Ovary (tissue), 9 donors: ENCODE results near the gene ANKRD34C. TPM values are rescaled to one million over a fixed set of nuclear protein-coding genes. Genes with fewer than 3 reads are reported as not detected.
"Not testable (repeated sequence)": the region's sequence is repeated elsewhere in the genome, so short reads cannot be mapped to it uniquely, and the experiment has no call there.

ENCODE experiments used
- DNase-seq, 5 donors: peaks; one replicate each; pipeline ENCODE4 v3.0.0-alpha.2; 2019 to 2020
- H3K27ac ChIP-seq, 2 donors: fragments of 200-600 bp; one replicate each; pipeline versions ENCODE4 v1.5.1 to v1.8.0; 2019 to 2022
- H3K27me3 ChIP-seq: fragments of 200-600 bp; one replicate; pipeline ENCODE4 v1.8.0; 2022
- H3K36me3 ChIP-seq: fragments of 200-600 bp; sonication (generic); one replicate; pipeline ENCODE4 v1.5.1; 2019
- H3K4me1 ChIP-seq: one replicate; pipeline ENCODE4 v1.8.1; 2013; ENCODE audit warnings: mild to moderate bottlenecking, moderate library complexity; ENCODE audit not compliant: insufficient read depth
- H3K4me3 ChIP-seq: fragments of 200-600 bp; sonication (generic); one replicate; pipeline ENCODE4 v1.5.1; 2017
- H3K9me3 ChIP-seq, 2 donors: fragments of 200-600 bp in 1 of 2; sonication (generic) in 1 of 2; one replicate each; pipeline versions ENCODE4 v1.5.1 to v1.8.1; 2013 to 2019; ENCODE audit warnings: mild to moderate bottlenecking in 1 of 2, moderate library complexity in 1 of 2
- CTCF ChIP-seq, 3 donors: fragments of 450-650 bp in 2 of 3; fragments of 200-600 bp in 1 of 3; IDR thresholded peaks; one replicate each; pipeline versions ENCODE4 v1.5.1 to v1.8.0; 2016 to 2022; ENCODE audit warnings: antibody characterized with exemption in 3 of 3, mild to moderate bottlenecking in 1 of 3
- EP300 ChIP-seq: sonication (generic); formaldehyde crosslinking; IDR thresholded peaks from one replicate; pipeline ENCODE4 v1.6.1; 2017; ENCODE audit warnings: antibody characterized with exemption
- POLR2A ChIP-seq: fragments of 450-650 bp; IDR thresholded peaks from one replicate; pipeline ENCODE4 v1.6.1; 2017; ENCODE audit warnings: antibody characterized with exemption, mild to moderate bottlenecking, moderate library complexity
- WGBS, 3 donors: extraction: QIAGEN DNeasy Blood & Tissue Kit in 1 of 3; methylation state at CpG; one replicate each; pipeline versions ENCODE4 v1.1.5 to v1.1.7; 2013 to 2017; 5-methylcytosine and 5-hydroxymethylcytosine counted together
- intact Hi-C, 4 donors: fragments of 100-400 bp; cut with DNase I; formaldehyde crosslinking; loops; one replicate each; pipeline versions ENCODE4 v1.11.0 to v1.15.1; 2022 to 2023
- polyA plus RNA-seq, 2 donors: library from polyadenylated mRNA; stranded (reverse); fragments of 200-250 nt in 1 of 2; fragments of 350-450 nt in 1 of 2; fragmentation: Illumina TruSeq in 1 of 2; extraction: RNeasy Lipid Tissue Mini Kit (QIAGEN cat#74804) in 1 of 2; gene quantifications; one replicate each; pipeline ENCODE4 v1.2.3, GENCODE V29; 2013 to 2014
- total RNA-seq, 7 donors: library from RNA; depleted of rRNA in 2 of 7; stranded (reverse); fragments of >200 nt in 2 of 7; fragmentation: NEBNext Ultra II Directional in 3 of 7; extraction: Animal tissue kit (Norgen Biotek cat#: 25700) in 3 of 7; gene quantifications; one replicate each; pipeline versions ENCODE4 v1.1.0 to v1.2.4, GENCODE V29; 2016 to 2023
- donor health status: DM: no; HTN: no; CAD: no; lungs with moderate emphysema.
- donor health status: DM: no; HTN: no; CAD: no.
- donor health status: Bipolar disorder and iron deficiency.
- donor health status: DM: yes; HTN: yes; CAD: no.
- donor health status: DM: no; HTN: no; CAD: no.
- donor health status: DM: yes; HTN: yes; CAD: no.

The ANKRD34C gene
- total and polyA plus RNA-seq, 9 donors = 0.10 to 0.20 TPM; not detected in 7

GRCh38 chr15:79314186-79314585 lies 31.7 kb downstream of the ANKRD34C start:
- H3K36me3 ChIP-seq = no peaks in the 10 kb centered on the region
- TF ChIP-seq CTCF (IDR thresholded peaks at IDR 0.05) (no peak), POLR2A (no peak), EP300 (no peak)
- peaks cover 11% of the 10 kb centered on the region for H3K4me1 ChIP-seq
- no peak for DNase-seq
- intact Hi-C loops = no loop called here
- H3K4me3 ChIP-seq = no peak overlapping the region
- H3K9me3 ChIP-seq = no peaks in the 10 kb centered on the region
- 91 to 100% (median 98%) methylated on average over 1 of the region's 1 CpG for WGBS, 3 donors
- no peak overlapping the region for H3K27ac ChIP-seq
- H3K27me3 ChIP-seq = no peaks in the 10 kb centered on the region

- whole genome bisulfite sequencing, 3 donors = 92 to 96% (median 93%) methylated on average over 6 of the region's 6 CpGs
- DNase-seq = no peak
- H3K4me3 ChIP-seq = no peak overlapping the region
- no peaks in the 10 kb centered on the region for H3K27me3 ChIP-seq
- no peaks in the 10 kb centered on the region for H3K36me3 ChIP-seq
- no peak overlapping the region for H3K27ac ChIP-seq
- peaks cover 11% of the 10 kb centered on the region for H3K4me1 ChIP-seq
- no peak for TF ChIP-seq CTCF (IDR thresholded peaks at IDR 0.05)
- no peak for TF ChIP-seq POLR2A
- TF ChIP-seq EP300 = no peak
- H3K9me3 ChIP-seq = no peaks in the 10 kb centered on the region
- intact Hi-C loops = no loop called here
Observed at GRCh38 chr15:79314811-79315210, 32.3 kb downstream of the ANKRD34C start.

GRCh38 chr15:79315623-79316328 lies 33.3 kb downstream of the ANKRD34C start:
- Histone ChIP-seq H3K27ac (no peak overlapping the region), H3K4me3 (no peak overlapping the region), H3K27me3 (no peaks in the 10 kb centered on the region), H3K9me3 (no peaks in the 10 kb centered on the region), H3K36me3 (no peaks in the 10 kb centered on the region), H3K4me1 (peaks cover 11% of the 10 kb centered on the region)
- TF ChIP-seq EP300 (no peak), CTCF (IDR thresholded peaks at IDR 0.05) (no peak), POLR2A (no peak)
- 86% methylated on average over 10 of the region's 10 CpGs for WGBS, 3 donors
- intact Hi-C loops = no loop called here
- no peak for DNase-seq

GRCh38 chr15:79316864-79317263 lies 34.3 kb downstream of the ANKRD34C start:
- Histone ChIP-seq H3K27me3 (no peaks in the 10 kb centered on the region), H3K9me3 (no peaks in the 10 kb centered on the region), H3K36me3 (no peaks in the 10 kb centered on the region), H3K27ac (no peak overlapping the region), H3K4me3 (no peak overlapping the region), H3K4me1 (peaks cover 6% of the 10 kb centered on the region)
- no peak for DNase-seq
- no peak for TF ChIP-seq CTCF (IDR thresholded peaks at IDR 0.05)
- TF ChIP-seq POLR2A = no peak
- TF ChIP-seq EP300 = no peak
- WGBS, 3 donors = 88 to 91% (median 89%) methylated on average over 9 of the region's 9 CpGs
- intact Hi-C loops = no loop called here

GRCh38 chr15:79319973-79320372 lies 37.5 kb downstream of the ANKRD34C start:
- intact Hi-C loops, H3K4me3 ChIP-seq, H3K27me3 ChIP-seq, H3K4me1 ChIP-seq, H3K27ac ChIP-seq, H3K36me3 ChIP-seq, H3K9me3 ChIP-seq, DNase-seq: not testable (repeated sequence)
- WGBS, 3 donors = 91 to 98% (median 97%) methylated on average over 9 of the region's 9 CpGs
